ENCODE results near the gene RTBDN. TPM values are rescaled to one million over a fixed set of nuclear protein-coding genes. Genes with fewer than 3 reads are reported as not detected.

RTBDN gene
- total RNA-seq (ENCODE audit: unreplicated experiment), result 4.8 TPM
- long read RNA-seq, partial matches to known transcripts, result 0 of 1 reads
- long read RNA-seq, other reads (novel, unspliced or antisense), result 1 of 1 reads

GRCh38 chr19:12834566-12834943, at the start of gene RTBDN:
RTBDN (minus strand) TSS chr19:12834579; CDS start chr19:12829979, 4,600 bp downstream.
- Mint-ChIP-seq H3K27me3 (ENCODE audit: unreplicated experiment) (peaks cover 34% of the 10 kb centered on the region), H3K4me3 (ENCODE audit: unreplicated experiment) (peak within 1 kb of the TSS; percentile 89), H3K9me3 (ENCODE audit: unreplicated experiment) (peaks cover 25% of the 10 kb centered on the region), H3K4me1 (ENCODE audit: low read depth, unreplicated experiment) (peaks cover 33% of the 10 kb centered on the region), H3K36me3 (ENCODE audit: unreplicated experiment) (peaks cover 6% of the 10 kb centered on the region), H3K27ac (ENCODE audit: unreplicated experiment) (peak within 1 kb of the TSS; percentile 79)
- peak; percentile 48 for DNase-seq
- TF ChIP-seq CTCF (IDR thresholded peaks at IDR 0.05; ENCODE audit: partially characterized antibody, unreplicated experiment), result no peak

GRCh38 chr19:12882589-12882988, 48.2 kb upstream of the RTBDN start:
- H3K4me3 Mint-ChIP-seq (ENCODE audit: unreplicated experiment), result peak overlapping the region; percentile 90
- H3K27ac Mint-ChIP-seq (ENCODE audit: unreplicated experiment), result no peak overlapping the region
- H3K4me1 Mint-ChIP-seq (ENCODE audit: low read depth, unreplicated experiment), result no peaks in the 10 kb centered on the region

GRCh38 chr19:12881172-12881808, 46.9 kb upstream of the RTBDN start, which contains the start of gene DNASE2:
DNASE2 (minus strand) TSS chr19:12881449; CDS start chr19:12881375, 74 bp downstream.
- Mint-ChIP-seq H3K27me3 (ENCODE audit: unreplicated experiment) (peaks cover 6% of the 10 kb centered on the region), H3K4me1 (ENCODE audit: low read depth, unreplicated experiment) (no peaks in the 10 kb centered on the region), H3K9me3 (ENCODE audit: unreplicated experiment) (peaks cover 1% of the 10 kb centered on the region), H3K36me3 (ENCODE audit: unreplicated experiment) (no peaks in the 10 kb centered on the region), H3K4me3 (ENCODE audit: unreplicated experiment) (peak within 1 kb of the TSS; percentile 90), H3K27ac (ENCODE audit: unreplicated experiment) (peak within 1 kb of the TSS; percentile 52)
- peak; percentile 86 for DNase-seq
- no peak for TF ChIP-seq CTCF (IDR thresholded peaks at IDR 0.05; ENCODE audit: partially characterized antibody, unreplicated experiment)

More at GRCh38 chr19:12882589-12882988, 48.2 kb upstream of the RTBDN start:
- Mint-ChIP-seq H3K36me3 (ENCODE audit: unreplicated experiment) (no peaks in the 10 kb centered on the region), H3K9me3 (ENCODE audit: unreplicated experiment) (peaks cover 5% of the 10 kb centered on the region), H3K27me3 (ENCODE audit: unreplicated experiment) (peaks cover 14% of the 10 kb centered on the region)
- DNase-seq, result no peak
- TF ChIP-seq CTCF (IDR thresholded peaks at IDR 0.05; ENCODE audit: partially characterized antibody, unreplicated experiment), result no peak

GRCh38 chr19:12880551-12881171, 46.3 kb upstream of the RTBDN start:
- peak; percentile 54 for DNase-seq
- peaks cover 1% of the 10 kb centered on the region for H3K9me3 Mint-ChIP-seq (ENCODE audit: unreplicated experiment)
- H3K27ac Mint-ChIP-seq (ENCODE audit: unreplicated experiment), result peak overlapping the region; percentile 52
- peaks cover 6% of the 10 kb centered on the region for H3K27me3 Mint-ChIP-seq (ENCODE audit: unreplicated experiment)
- H3K4me3 Mint-ChIP-seq (ENCODE audit: unreplicated experiment), result peak overlapping the region; percentile 90
- H3K36me3 Mint-ChIP-seq (ENCODE audit: unreplicated experiment), result no peaks in the 10 kb centered on the region
- H3K4me1 Mint-ChIP-seq (ENCODE audit: low read depth, unreplicated experiment), result no peaks in the 10 kb centered on the region
- TF ChIP-seq CTCF (IDR thresholded peaks at IDR 0.05; ENCODE audit: partially characterized antibody, unreplicated experiment), result no peak

GRCh38 chr19:12875086-12875485, 40.7 kb upstream of the RTBDN start:
- Mint-ChIP-seq H3K27ac (ENCODE audit: unreplicated experiment) (no peak overlapping the region), H3K4me1 (ENCODE audit: low read depth, unreplicated experiment) (no peaks in the 10 kb centered on the region), H3K36me3 (ENCODE audit: unreplicated experiment) (peaks cover 14% of the 10 kb centered on the region), H3K9me3 (ENCODE audit: unreplicated experiment) (peaks cover 8% of the 10 kb centered on the region), H3K4me3 (ENCODE audit: unreplicated experiment) (no peak overlapping the region), H3K27me3 (ENCODE audit: unreplicated experiment) (peaks cover 12% of the 10 kb centered on the region)
- DNase-seq, result no peak
- no peak for TF ChIP-seq CTCF (IDR thresholded peaks at IDR 0.05; ENCODE audit: partially characterized antibody, unreplicated experiment)
